GM21381 (cell line): Measurements from ENCODE around the gene PRLH.

Experiments used
- ATAC-seq: cut with Tn5 transposase; IDR thresholded peaks from one replicate; pipeline ENCODE4 v1.9.1; 2021; ENCODE audit warnings: mild to moderate bottlenecking, moderate library complexity; ENCODE audit not compliant: unreplicated experiment

The PRLH gene

GRCh38 chr2:237566401-237567235, at the start of gene PRLH:
TSS of gene PRLH (plus strand) at chr2:237566574. CDS start at chr2:237566574, 0 bp downstream.
- ATAC-seq = no peak

- ATAC-seq = no peak
Measured at GRCh38 chr2:237517163-237517562, 49.2 kb upstream of the PRLH start.

GRCh38 chr2:237517990-237518389, 48.4 kb upstream of the PRLH start:
- no peak for ATAC-seq

- ATAC-seq = no peak
Measured at GRCh38 chr2:237519506-237520245, 46.7 kb upstream of the PRLH start.

- ATAC-seq = no peak
Measured at GRCh38 chr2:237520290-237520689, 46.1 kb upstream of the PRLH start.

GRCh38 chr2:237524631-237525030, 41.7 kb upstream of the PRLH start:
- ATAC-seq = no peak

- no peak for ATAC-seq
Measured at GRCh38 chr2:237525559-237526157, 40.7 kb upstream of the PRLH start.

GRCh38 chr2:237527233-237527632, 39.1 kb upstream of the PRLH start:
- ATAC-seq = no peak

- no peak for ATAC-seq
Measured at GRCh38 chr2:237527766-237528165, 38.6 kb upstream of the PRLH start.

GRCh38 chr2:237529452-237530402, 36.6 kb upstream of the PRLH start:
- peak; percentile 69 for ATAC-seq

GRCh38 chr2:237530472-237531433, 35.6 kb upstream of the PRLH start:
- ATAC-seq = no peak

GRCh38 chr2:237532160-237532559, 34.2 kb upstream of the PRLH start:
- no peak for ATAC-seq

GRCh38 chr2:237533668-237534161, 32.7 kb upstream of the PRLH start:
- no peak for ATAC-seq

- no peak for ATAC-seq
Measured at GRCh38 chr2:237534380-237534779, 32.0 kb upstream of the PRLH start.

- ATAC-seq = no peak
Measured at GRCh38 chr2:237535385-237536082, 30.8 kb upstream of the PRLH start.

GRCh38 chr2:237536083-237536415, 30.3 kb upstream of the PRLH start:
- no peak for ATAC-seq

- ATAC-seq = no peak
Measured at GRCh38 chr2:237536617-237537016, 29.8 kb upstream of the PRLH start.

- no peak for ATAC-seq
Measured at GRCh38 chr2:237538001-237538720, 28.2 kb upstream of the PRLH start.
